GM12864 (cell line): ENCODE results near the gene F11R.
"Not testable (repeated sequence)": the region's sequence is repeated elsewhere in the genome, so short reads cannot be mapped to it uniquely, and the experiment has no call there.

Experiments
- DNase-seq: peaks from one replicate; pipeline ENCODE4 v3.0.0-alpha.2; 2011; ENCODE audit warnings: low read depth
- H3K4me3 ChIP-seq: 2 replicates; pipeline ENCODE4 v1.5.1; 2011; ENCODE audit warnings: mild to moderate bottlenecking, low read depth, low read length, control low read depth
- TF ChIP-seq, protein P1 (sequence below): IDR thresholded peaks from 2 replicates; pipeline ENCODE4 v1.5.1; 2011; ENCODE audit warnings: low read depth, mild to moderate bottlenecking, moderate library complexity, low read length, control low read depth, inconsistent platforms; ENCODE audit errors: missing control alignments

The F11R gene

DNA sequence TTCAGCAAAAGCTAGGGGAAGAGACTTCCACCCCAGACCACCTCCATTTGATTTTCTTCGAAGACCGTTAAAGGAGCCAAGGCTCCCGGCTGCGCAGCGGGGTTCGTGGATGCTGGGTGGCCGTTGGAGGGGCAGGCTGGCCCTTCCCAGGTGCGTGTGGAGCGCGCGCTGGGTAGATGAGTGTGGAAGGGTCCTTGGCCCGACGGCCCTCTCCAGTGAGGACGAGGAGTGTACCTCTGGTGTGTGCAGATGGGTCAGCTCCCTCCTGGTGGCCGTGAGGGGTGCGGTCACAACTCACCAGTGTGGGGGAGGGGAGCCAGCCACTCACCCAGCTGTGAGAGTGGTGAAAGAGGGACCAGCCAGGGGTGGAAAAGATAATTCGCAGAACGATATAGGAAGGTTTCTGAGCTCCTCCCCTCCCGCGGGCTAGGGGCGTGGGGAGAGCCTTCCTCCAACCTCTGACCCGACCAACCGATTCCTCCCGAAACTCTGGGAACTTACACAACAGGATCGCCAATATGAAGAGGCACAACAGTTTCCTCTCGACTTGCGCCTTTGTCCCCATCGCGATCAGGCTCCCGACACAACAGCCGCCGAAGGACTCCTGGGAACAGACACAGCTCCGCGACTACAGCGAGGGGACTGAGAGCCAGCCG is at the start of gene F11R:
F11R (minus strand) TSS at position 644 of the 656 bp plus-strand sequence; CDS start at position 565, 79 bp downstream.
- peak within 1 kb of the TSS; percentile 62 for H3K4me3 ChIP-seq
- DNase-seq = no peak
- TF ChIP-seq, protein P1, sequence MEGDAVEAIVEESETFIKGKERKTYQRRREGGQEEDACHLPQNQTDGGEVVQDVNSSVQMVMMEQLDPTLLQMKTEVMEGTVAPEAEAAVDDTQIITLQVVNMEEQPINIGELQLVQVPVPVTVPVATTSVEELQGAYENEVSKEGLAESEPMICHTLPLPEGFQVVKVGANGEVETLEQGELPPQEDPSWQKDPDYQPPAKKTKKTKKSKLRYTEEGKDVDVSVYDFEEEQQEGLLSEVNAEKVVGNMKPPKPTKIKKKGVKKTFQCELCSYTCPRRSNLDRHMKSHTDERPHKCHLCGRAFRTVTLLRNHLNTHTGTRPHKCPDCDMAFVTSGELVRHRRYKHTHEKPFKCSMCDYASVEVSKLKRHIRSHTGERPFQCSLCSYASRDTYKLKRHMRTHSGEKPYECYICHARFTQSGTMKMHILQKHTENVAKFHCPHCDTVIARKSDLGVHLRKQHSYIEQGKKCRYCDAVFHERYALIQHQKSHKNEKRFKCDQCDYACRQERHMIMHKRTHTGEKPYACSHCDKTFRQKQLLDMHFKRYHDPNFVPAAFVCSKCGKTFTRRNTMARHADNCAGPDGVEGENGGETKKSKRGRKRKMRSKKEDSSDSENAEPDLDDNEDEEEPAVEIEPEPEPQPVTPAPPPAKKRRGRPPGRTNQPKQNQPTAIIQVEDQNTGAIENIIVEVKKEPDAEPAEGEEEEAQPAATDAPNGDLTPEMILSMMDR = no peak

DNA sequence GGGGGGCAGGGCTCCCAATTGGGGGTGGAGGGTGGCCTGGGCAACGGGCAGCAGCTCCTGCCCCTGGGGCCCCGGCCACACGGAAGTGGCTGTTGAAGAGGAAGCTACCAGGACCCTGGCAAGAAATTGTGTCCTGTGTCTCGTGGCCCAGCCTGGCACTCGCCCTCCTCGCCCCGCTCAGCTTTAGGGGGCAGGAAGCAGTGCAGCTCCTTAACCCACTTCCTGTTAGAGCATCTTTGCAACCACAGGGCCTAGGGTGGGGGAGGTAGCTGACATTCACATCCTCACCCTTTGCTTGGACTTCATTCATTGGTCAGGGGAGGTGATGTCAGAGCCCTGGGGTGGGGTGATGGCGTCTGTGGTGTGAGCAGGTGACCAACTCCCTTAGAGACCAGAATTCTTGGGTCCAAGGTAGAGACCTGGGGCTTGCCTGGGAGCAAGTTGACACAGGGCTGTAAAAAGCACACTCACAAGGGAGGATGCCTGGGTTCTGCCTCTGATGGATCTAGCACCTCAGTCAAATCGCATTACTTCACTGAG is 48.8 kb upstream of the F11R start, which contains the start of gene ARHGAP30:
ARHGAP30 (minus strand) TSS at position 161 of the 540 bp plus-strand sequence. CDS start 267 bp downstream, outside the sequence.
- peak; percentile 96 for DNase-seq
- peak within 1 kb of the TSS; percentile 95 for H3K4me3 ChIP-seq
- TF ChIP-seq, protein P1 = no peak

DNA sequence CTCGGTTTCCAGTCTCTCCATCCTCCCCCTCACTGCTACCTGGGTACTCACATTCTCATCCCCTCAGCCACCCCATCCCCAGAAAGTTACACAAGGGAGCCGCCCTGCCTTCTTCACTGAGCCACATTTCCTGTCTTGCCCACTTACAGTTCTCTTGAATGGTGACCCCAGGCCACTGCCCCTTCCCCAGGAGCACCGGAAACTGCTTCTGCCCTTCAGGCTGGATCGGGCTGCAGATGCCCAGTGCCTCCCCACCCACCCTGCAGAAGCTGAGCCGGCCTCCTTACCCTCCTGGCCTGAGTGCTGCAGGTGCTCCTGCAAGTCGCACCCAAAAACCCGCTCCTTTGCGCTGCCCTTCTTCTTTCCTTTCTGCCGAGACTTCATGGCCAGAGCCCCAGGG is 48.3 kb upstream of the F11R start:
- H3K4me3 ChIP-seq = peak overlapping the region; percentile 95
- DNase-seq = no peak

DNA sequence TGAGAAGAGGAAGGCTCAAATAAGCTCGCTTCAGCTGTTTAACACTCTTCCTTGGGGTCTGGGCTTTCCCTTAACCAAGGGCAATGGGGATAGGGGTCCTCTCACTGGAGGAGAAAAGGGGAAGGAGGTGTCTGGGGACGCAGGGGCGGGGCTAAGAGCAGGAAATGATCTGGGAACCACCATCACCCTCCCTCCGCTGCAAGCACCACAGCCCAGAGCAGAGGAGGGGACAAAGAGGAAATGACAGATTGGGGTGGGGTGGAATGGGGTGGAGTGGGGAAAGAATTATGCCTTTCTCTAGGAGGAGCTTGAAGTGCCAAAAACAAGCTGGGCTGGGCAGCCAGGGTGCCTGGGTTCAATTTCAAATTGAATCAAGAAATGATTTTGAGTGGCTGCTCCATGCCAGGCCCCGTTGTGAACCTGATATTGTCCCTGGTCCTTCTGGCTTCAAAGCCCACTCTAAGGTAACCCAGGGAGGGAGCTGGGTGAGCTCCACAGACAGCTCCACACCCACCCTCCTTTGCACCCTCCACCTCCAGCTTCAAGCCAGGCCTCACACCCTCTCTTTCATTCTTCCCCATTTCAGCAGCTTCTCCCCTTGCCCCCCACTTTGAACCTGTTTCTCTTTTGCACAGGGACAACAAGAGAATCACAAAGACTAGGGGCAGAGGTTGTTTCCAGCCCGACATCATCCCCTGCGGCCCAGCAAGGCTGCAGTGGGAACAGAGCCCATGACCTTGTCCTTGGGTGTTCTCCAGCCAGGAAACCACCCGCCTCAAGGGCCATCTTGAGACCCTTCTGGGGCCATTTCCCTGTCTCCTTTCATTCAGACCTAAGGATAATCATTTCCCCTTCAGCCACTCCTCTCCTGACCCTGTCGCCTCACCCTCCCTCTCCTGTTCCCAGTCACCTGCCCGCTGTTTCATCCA is 47.6 kb upstream of the F11R start:
- DNase-seq = peak; percentile 73
- TF ChIP-seq, protein P1 = no peak
- peak overlapping the region; percentile 95 for H3K4me3 ChIP-seq

More for the DNA sequence above, 48.3 kb upstream of the F11R start:
- TF ChIP-seq, protein P1 = no peak

DNA sequence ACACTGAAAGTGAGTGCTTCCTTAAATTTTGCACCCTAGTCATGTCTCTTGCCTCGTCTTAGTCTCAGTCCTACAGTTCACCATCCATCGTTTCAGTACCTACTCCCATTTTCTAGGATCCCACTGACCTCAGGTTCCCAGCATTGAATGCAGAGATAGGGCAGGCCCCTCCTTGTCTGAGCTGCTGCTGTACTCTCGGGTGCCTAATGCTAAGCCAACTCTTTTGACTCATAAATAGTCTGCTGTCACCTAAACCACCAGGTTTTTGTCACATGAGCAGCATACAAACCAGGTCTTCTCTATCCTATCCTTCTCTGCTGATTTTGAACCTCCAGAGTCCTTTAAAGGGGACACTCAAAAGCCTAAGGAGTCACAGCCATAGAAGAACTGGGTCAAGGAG is 45.7 kb upstream of the F11R start:
- TF ChIP-seq, protein P1 = no peak
- no peak for DNase-seq
- peak overlapping the region; percentile 5; the same call in 1 of the 2 replicates for H3K4me3 ChIP-seq

DNA sequence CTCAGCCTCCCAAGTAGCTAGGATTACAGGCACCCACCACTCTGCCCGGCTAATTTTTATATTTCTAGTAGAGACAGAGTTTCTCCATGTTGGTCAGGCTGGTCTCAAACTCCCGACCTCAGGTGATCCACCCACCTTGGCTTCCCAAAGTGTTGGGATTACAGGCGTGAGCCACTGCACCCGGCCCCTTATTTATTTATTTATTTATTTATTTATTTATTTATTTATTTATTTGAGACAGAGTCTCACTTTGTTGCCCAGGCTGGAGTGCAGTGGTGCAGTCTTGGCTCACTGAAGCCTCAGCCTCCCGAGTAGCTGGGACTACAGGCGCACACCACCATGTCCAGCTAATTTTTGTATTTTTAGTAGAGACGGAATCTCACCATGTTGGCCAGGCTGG is 44.7 kb upstream of the F11R start:
- not testable (repeated sequence) for H3K4me3 ChIP-seq, DNase-seq

DNA sequence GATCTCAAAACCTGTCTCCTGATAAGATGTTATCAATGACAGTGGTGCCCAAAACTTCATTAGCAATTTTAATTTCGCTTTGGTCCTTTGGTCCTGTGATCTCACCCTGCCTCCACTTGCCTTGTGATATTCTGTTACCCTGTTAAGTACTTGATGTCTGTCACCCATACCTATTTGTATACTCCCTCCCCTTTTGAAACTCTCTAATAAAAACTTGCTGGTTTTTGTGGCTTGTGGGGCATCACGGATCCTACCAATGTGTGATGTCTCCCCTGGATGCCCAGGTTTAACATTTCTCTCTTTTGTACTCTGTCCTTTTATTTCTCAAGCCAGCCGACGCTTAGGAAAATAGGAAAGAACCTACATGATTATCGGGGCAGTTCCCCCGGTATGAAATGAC is 43.0 kb upstream of the F11R start:
- DNase-seq, H3K4me3 ChIP-seq: not testable (repeated sequence)
